Measurements from ENCODE around the gene PTCH2.
A peak's percentile ranks its signal among the peaks of the same experiment; 100 is the strongest.

The PTCH2 gene

GRCh38 chr1:44803312-44804095 lies 39.5 kb downstream of the PTCH2 start:
- Histone ChIP-seq H3K4me2 (ENCODE audit: insufficient read depth, low read length) (no peak overlapping the region), H3K9ac (ENCODE audit: low read depth, low read length) (no peak overlapping the region), H3K36me3 (ENCODE audit: insufficient read depth, low read length) (peaks cover 41% of the 10 kb centered on the region)

GRCh38 chr1:44803062-44803311 lies 40.1 kb downstream of the PTCH2 start:
- no peak overlapping the region for H3K4me3 ChIP-seq (ENCODE audit: low read depth in 1 of 2, low read length in 2 of 2)
- no peak overlapping the region for H3K27ac ChIP-seq (ENCODE audit: low read length)

More at GRCh38 chr1:44803312-44804095, 39.5 kb downstream of the PTCH2 start:
- H4K20me1 ChIP-seq (ENCODE audit: insufficient read depth, low read length), result no peaks in the 10 kb centered on the region
- no peaks in the 10 kb centered on the region for H3K27me3 ChIP-seq (ENCODE audit: insufficient read depth, low read length, poor library complexity)
- no peak for ATAC-seq (ENCODE audit: insufficient read depth, low read depth)
- no peak overlapping the region for H2AFZ ChIP-seq (ENCODE audit: low read depth, low read length)
- no peak for DNase-seq
- peaks cover 41% of the 10 kb centered on the region for H3K4me1 ChIP-seq (ENCODE audit: insufficient read depth, low read length)
- no peak overlapping the region for H3K4me3 ChIP-seq (ENCODE audit: low read depth in 1 of 2, low read length in 2 of 2)
- TF ChIP-seq CTCF (IDR thresholded peaks at IDR 0.05; ENCODE audit: borderline replicate concordance, extremely low read depth, low read length, poor library complexity, severe bottlenecking), result no peak
- TF ChIP-seq EZH2 (IDR thresholded peaks at IDR 0.05; ENCODE audit: borderline replicate concordance, low read depth, low read length, severe bottlenecking), result no peak
- no peaks in the 10 kb centered on the region for H3K79me2 ChIP-seq (ENCODE audit: insufficient read depth, low read length)
- H3K9me3 ChIP-seq (ENCODE audit: insufficient read depth, low read length, severe bottlenecking), result no peaks in the 10 kb centered on the region
- H3K27ac ChIP-seq (ENCODE audit: low read length), result no peak overlapping the region

GRCh38 chr1:44802306-44803061 lies 40.6 kb downstream of the PTCH2 start:
- Histone ChIP-seq H3K79me2 (ENCODE audit: insufficient read depth, low read length) (no peaks in the 10 kb centered on the region), H2AFZ (ENCODE audit: low read depth, low read length) (no peak overlapping the region), H3K27me3 (ENCODE audit: insufficient read depth, low read length, poor library complexity) (no peaks in the 10 kb centered on the region), H3K4me2 (ENCODE audit: insufficient read depth, low read length) (peak overlapping the region; percentile 92; the same call in 1 of the 2 replicates), H3K4me3 (ENCODE audit: low read depth in 1 of 2, low read length in 2 of 2) (no peak overlapping the region), H3K9me3 (ENCODE audit: insufficient read depth, low read length, severe bottlenecking) (no peaks in the 10 kb centered on the region), H3K9ac (ENCODE audit: low read depth, low read length) (no peak overlapping the region), H4K20me1 (ENCODE audit: insufficient read depth, low read length) (no peaks in the 10 kb centered on the region), H3K4me1 (ENCODE audit: insufficient read depth, low read length) (peaks cover 34% of the 10 kb centered on the region), H3K36me3 (ENCODE audit: insufficient read depth, low read length) (peaks cover 41% of the 10 kb centered on the region), H3K27ac (ENCODE audit: low read length) (no peak overlapping the region)
- TF ChIP-seq EZH2 (IDR thresholded peaks at IDR 0.05; ENCODE audit: borderline replicate concordance, low read depth, low read length, severe bottlenecking) (no peak), CTCF (IDR thresholded peaks at IDR 0.05; ENCODE audit: borderline replicate concordance, extremely low read depth, low read length, poor library complexity, severe bottlenecking) (no peak)
- ATAC-seq (ENCODE audit: insufficient read depth, low read depth) (no peak), DNase-seq (no peak)

More at GRCh38 chr1:44803062-44803311, 40.1 kb downstream of the PTCH2 start:
- Histone ChIP-seq H3K36me3 (ENCODE audit: insufficient read depth, low read length) (peaks cover 41% of the 10 kb centered on the region), H3K4me2 (ENCODE audit: insufficient read depth, low read length) (no peak overlapping the region), H2AFZ (ENCODE audit: low read depth, low read length) (no peak overlapping the region), H4K20me1 (ENCODE audit: insufficient read depth, low read length) (no peaks in the 10 kb centered on the region), H3K4me1 (ENCODE audit: insufficient read depth, low read length) (peaks cover 37% of the 10 kb centered on the region), H3K9ac (ENCODE audit: low read depth, low read length) (no peak overlapping the region), H3K27me3 (ENCODE audit: insufficient read depth, low read length, poor library complexity) (no peaks in the 10 kb centered on the region), H3K79me2 (ENCODE audit: insufficient read depth, low read length) (no peaks in the 10 kb centered on the region), H3K9me3 (ENCODE audit: insufficient read depth, low read length, severe bottlenecking) (no peaks in the 10 kb centered on the region)
- DNase-seq (no peak), ATAC-seq (ENCODE audit: insufficient read depth, low read depth) (no peak)
- TF ChIP-seq EZH2 (IDR thresholded peaks at IDR 0.05; ENCODE audit: borderline replicate concordance, low read depth, low read length, severe bottlenecking) (no peak), CTCF (IDR thresholded peaks at IDR 0.05; ENCODE audit: borderline replicate concordance, extremely low read depth, low read length, poor library complexity, severe bottlenecking) (no peak)
